Erythroblast (primary cell): Measurements from ENCODE around the gene SEMA7A.
A peak's percentile ranks its signal among the peaks of the same experiment; 100 is the strongest.
"Not testable (repeated sequence)": the region's sequence is repeated elsewhere in the genome, so short reads cannot be mapped to it uniquely, and the experiment has no call there.

Experiments
- DNase-seq, 2 experiments: peaks; one replicate each; lab custom pipeline; 2025; lab: John Stamatoyannopoulos, UW
- GATA1 ChIP-seq: IDR thresholded peaks from 2 replicates; pipeline ENCODE4 v1.6.1; 2011; ENCODE audit warnings: low read depth, mild to moderate bottlenecking, control low read depth, low read length, moderate library complexity
- POLR2A ChIP-seq: IDR thresholded peaks from 2 replicates; pipeline ENCODE4 v1.6.1; 2011; ENCODE audit warnings: mild to moderate bottlenecking, low read length

Gene SEMA7A

DNA sequence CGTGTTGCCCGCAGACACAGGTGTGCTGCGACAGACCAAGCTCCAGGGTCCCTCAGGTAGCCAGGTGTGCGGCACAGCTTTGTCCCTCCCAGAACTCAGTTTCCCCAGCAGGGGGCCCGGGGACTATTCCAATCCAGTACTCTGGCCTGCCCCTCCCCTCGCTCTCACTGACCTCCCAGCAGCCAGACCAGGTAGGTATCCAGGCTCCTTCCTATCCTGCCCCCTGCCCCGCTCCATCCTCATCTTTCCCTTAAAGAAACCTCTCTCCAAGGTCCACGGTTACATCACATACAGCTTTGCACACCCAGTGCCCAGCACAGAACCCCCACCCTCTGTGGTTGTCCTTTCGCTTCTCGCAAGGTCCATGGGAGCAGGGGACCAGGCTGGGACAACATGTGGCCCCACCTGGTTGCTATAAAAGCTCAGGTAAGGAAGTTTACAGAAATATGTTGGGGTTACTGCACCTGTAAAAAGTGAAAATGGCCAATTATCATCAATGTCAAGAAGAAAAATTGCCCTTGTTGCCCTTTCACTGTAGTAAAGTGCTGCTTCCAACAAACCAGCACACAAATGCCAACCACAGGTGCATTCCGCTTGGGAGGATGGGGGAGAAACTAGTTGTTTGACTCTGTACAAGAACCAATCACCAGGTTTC lies 59.0 kb downstream of the SEMA7A start:
- TF ChIP-seq GATA1 (no peak), POLR2A (no peak)
- no peak for DNase-seq

DNA sequence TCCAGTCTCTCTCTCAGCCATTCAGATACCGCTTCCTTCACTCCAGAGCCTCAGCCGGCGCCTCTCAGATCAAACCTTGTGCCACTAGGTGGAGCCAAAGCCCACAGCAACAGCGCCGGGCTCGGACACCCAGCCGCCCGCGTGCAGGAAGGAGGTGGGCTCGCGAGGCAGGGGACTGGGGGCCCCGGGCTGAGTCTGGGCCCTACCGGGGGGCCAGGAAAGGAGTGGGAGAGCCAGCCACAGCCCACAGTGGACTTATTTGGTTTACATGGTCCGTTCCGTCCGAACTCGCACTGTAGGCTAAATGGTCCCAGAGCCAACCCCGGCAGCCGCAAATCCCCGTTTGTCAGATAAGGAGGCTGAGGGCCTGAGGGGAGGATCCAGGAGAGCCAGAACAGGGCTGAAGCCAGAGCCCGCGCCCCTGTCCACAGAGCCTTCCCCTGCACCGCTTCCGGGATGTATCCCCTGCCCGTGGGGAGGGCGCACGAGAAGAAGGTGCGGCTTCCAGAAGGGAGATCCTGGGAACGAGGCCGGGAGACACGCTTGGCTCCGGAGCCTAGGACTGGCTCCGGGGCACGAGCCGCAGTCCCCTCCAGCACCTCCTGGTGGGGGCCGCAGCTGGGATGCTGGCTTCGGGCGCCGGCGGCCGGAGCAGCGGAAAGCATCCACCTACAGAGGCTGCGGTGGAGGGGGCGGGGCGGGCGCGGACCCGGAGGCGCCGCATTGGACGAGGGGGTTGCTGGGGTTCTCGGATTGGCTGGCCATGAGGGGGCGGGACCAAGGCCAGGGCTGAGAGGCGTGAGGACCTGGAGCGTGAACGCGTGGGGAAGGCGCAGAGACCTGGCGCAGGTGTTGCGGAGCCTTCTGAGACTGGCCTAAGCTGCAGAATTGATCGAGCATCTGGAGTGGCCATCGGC lies 59.8 kb downstream of the SEMA7A start:
- no peak for TF ChIP-seq GATA1
- TF ChIP-seq POLR2A = no peak
- peak; percentile 88 to 93 for DNase-seq

DNA sequence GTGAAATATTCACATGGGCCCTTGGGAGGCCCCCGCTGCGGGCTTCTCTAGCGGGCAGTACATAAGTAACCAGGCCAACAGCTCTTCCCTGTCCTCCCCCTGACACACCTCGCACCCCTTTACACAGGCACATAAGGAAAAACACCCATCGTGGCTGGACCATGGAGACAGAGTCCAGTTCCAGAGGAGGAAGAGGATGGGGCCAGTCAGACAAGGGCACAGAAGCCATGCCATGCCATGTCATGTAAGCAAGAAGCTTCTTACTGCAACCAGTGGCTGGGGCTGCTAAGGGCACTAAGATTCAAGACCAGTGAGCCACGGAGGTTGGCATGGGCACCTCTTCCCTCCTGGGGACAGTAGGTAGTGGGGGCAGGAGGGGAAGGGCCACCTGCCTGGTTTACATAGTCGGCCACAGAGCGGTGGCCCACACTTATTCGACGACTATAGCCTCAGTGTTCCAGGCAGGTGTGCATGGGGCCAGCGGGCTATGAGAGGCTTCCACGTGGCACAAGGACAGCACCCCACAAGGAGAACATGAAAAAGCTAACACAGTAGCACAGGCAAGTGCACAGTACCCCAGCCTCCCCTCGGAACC lies 60.6 kb downstream of the SEMA7A start:
- no peak for DNase-seq
- no peak for TF ChIP-seq POLR2A
- TF ChIP-seq GATA1 = no peak

DNA sequence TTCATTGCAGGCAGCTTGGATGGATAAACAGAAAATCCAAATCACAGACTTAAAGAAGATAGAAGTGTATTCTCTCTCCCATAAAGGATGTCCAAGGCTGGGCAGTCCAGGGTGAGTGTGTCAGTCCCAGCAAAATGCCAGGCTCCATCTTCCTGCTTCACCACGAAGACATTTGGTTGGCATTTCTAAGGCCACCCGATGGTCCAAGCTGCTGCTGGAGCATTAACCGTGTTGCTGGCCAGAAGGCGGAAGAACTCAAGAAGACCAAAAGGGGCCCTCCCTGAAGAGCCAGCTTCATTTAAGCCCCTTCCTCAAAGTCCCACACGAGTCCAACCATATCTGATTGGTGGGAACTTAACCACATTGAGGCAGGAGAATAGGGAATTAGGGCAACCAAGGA lies 63.3 kb downstream of the SEMA7A start:
- no peak for DNase-seq
- TF ChIP-seq POLR2A (no peak), GATA1 (no peak)

DNA sequence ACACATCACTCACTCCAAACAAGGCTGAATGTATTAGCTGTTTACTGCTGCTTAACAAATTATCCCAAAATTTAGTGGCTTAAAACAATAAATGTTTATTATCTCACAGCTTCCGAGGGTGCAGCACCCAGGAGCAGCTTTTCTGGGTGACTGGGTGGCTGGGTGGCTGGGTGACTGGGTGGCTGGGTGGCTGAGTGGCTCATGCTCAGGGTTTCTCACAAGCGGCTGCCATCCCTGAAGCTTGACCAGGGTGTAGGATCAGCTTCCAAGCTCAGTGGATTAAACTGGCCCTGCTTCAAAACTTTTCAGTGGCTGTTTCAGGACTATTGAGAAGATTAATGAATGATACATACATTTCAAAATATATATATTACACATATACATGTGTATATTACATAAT lies 64.0 kb downstream of the SEMA7A start:
- TF ChIP-seq POLR2A (no peak), GATA1 (no peak)
- no peak for DNase-seq

DNA sequence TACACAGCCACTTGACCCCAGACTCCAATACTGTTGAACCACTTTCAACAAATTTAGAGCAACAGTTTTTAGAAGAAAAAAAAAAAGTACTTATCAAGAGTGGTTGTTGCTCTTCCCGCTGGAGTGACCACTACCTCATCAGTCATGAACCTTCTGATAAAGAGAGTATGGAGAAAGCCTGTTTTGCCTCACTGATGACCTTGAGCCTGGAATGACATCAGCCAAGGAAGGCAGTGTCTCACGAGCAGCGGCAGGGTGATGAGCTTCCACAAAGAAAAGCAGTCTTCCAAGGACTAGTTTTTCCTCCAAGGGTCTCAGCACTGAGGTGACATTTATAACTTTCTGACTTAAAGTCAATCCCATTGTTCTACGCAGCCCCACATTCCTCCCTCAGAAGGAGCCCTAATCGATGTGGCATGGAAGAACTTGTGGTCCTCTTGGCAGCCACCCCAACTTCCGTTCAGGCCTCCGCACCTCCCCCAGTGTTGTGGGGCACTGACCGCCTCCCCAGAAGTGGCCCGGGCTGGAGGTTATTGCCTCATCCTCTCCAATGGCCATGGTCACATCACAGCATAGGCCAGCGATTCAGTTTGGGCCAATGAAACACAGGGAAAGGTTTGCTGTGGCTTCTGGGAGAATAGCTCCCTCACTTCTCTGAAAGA lies 64.5 kb downstream of the SEMA7A start:
- TF ChIP-seq GATA1 (no peak), POLR2A (no peak)
- DNase-seq = no peak

DNA sequence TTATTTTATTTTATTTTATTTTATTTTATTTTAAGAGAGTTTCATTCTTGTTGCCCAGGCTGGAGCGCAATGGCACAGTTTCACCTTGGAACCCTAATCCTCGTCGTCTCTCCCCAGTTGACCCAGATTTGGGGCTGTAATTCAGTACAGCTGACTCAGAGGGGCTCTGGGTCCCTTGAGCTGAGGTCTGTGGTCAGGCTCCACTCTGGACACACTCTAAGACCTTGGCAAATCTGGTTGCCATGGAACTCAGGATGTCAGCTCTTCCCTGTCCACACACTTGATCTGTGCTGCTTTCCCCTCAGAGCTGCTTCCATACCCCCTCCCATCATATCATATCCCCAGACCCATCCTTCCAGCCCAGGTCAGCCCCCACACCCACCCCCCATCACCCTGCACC lies 65.6 kb downstream of the SEMA7A start:
- no peak for TF ChIP-seq GATA1
- TF ChIP-seq POLR2A = no peak
- DNase-seq = no peak

DNA sequence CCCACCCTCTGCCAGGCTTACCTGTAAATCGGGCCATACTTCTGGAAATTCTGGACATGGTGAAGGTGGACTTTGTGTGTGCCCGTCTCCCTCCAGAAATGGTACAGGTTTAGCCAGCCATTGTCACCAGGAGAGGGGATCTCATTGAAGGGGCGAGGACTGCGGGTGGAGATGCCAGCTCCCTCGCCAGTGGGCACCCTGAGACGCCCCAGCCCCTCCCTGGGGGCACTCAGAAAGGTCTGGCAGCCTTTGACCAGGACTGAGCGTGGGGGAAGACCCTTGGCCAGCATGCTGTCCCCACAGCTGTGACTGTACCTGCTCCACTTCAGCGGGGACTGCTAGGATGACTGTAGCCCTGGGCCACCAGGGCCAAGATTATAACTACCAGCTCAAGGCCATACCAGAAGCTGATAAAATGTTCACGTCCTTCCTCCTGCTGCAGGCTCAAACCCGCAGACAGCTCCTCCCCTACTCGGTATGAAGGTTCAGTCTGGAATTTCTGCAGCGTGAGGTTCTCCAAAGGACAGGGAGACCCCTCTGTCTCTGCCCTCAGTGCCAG lies 66.4 kb downstream of the SEMA7A start, which contains the start of gene CYP11A1:
TSS of gene CYP11A1 (minus strand) at position 351 of the 559 bp plus-strand sequence. CDS start at position 290, 61 bp downstream.
- DNase-seq = no peak
- TF ChIP-seq GATA1 = no peak
- no peak for TF ChIP-seq POLR2A

DNA sequence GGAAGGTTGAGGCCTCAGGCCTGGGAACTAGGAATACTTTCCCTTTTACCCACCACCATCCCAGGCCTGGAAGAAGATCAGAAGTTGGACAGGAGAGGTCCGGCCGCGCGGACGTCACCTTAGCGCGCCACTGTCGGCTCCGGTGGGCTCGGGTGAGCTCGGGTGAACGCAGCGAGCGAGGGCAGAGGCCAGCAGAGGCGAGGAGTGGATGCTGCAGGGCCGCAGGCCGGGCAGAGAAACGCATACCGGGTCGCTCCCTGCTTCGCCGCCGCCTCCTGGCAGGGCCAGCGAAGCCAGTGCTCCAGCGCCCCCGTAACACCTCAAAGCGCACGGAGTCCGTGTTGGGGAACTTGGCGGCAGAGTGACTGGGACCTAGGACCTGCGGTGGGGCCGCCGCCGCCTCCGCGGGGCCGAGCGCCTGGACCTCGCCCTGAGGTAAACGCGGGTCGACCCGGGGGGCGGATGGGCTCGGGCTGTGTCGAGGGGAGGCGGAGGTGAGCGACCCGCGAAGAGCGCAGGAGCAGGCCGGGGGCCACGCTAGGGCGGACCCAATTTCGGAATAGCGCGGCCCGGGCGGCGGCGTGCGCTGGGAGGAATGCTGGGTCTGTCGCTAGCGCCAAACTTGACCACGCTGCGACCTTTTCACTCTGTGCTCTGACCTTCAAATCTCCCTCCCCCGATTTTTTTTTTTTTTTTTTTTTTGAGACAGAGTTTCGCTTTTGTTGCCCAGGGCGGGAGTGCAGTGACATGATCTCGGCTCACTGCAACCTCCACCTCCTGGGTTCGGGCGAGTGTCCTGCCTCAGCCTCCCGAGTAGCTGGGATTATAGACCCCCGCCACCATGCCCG lies 67.9 kb downstream of the SEMA7A start:
- DNase-seq = peak; percentile 22 to 24
- no peak for TF ChIP-seq POLR2A
- TF ChIP-seq GATA1 = no peak

DNA sequence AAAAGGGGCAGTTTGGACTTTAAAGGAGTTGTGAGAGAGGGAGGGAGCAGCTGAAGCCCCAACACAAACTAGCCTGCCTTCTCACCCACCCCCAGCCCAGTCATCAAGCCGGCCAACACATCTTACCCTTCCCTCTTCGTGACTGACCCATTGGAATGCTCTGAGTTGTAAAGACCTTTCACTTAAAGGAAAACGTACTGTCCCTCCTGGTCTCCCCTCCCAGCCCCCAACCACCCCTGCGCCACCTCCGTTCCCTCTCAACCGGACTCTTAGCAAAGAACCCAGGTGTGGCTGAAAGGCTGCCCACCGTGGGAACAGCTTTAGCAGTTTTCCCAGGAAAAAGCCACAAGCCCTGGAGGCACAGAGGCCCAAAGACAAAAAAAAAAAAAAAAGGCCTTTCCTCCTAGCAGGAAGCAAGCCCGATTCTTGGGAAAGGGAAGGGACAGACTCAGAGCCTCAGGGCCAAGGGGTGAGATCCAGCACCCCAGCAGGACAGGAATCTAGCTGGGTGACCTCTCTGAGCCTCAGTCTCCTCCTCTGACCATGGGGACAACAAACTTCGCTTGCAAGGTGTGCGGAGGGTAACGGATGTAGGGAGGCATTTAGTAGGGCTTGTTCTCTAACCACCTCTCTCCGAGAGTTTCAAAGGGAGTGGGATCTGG lies 68.7 kb downstream of the SEMA7A start:
- TF ChIP-seq GATA1 (no peak), POLR2A (no peak)
- no peak for DNase-seq

DNA sequence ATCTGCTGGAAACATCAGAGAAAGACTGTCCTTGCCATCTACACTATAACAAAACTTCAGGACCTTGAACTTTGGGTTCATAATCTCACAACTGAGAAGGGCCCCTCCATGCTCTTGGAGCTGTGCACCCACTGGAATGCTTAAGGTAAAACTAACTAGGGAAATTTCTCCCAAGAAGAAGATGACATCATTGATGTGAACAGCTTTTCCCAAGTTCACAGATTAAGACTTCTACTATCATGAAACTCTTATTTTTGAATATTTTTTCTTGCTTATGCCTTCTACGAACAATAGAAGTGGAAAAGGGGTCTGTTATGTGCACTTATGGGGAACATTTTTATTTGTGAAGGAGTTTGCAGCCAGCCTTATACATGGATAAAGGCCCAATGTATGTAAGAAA lies 71.3 kb downstream of the SEMA7A start:
- TF ChIP-seq GATA1 (no peak), POLR2A (no peak)
- DNase-seq = no peak

DNA sequence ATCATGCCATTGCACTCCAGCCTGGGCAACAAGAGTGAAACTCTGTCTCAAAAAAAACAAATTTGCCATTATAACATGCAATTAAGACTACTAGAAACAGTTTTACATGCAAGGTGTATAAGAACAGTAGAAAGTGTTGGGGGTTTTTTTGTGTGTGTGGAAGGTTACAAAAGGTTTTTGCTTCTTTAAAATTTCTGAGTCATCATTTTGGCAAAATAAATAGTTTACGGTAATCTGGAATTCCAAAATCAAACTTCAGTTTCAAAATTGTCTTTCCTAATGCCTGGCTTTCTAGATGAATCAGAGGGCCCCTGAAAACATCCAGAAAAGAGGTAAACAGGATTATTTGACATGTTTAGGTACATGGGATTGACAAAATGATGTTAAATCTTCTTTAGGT lies 72.9 kb downstream of the SEMA7A start:
- not testable (repeated sequence) for DNase-seq

DNA sequence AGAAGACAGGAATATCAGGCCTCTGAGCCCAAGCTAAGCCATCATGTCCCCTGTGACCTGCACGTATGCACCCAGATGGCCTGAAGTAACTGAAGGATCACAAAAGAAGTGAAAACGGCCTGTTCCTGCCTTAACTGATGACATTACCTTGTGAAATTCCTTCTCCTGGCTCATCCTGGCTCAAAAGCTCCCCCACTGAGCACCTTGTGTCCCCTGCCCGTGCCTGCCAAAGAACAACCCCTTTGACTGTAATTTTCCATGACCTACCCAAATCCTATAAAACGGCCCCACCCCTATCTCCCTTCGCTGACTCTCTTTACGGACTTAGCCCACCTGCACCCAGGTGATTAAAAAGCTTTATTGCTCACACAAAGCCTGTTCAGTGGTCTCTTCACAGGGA lies 74.4 kb downstream of the SEMA7A start:
- not testable (repeated sequence) for DNase-seq
